LNCaP clone FGC (cell line): ENCODE results near the gene GIPC1.

ENCODE experiments used
- DNase-seq: peaks from one replicate; pipeline ENCODE4 v3.0.0-alpha.2; 2011; ENCODE audit warnings: low read depth
- H3K4me3 ChIP-seq: 2 replicates; pipeline ENCODE4 v1.5.1; 2011; ENCODE audit warnings: mild to moderate bottlenecking, low read depth, low read length, control low read depth
- TF ChIP-seq, protein P1 (sequence below): IDR thresholded peaks from 2 replicates; pipeline ENCODE4 v1.5.1; 2012; ENCODE audit warnings: mild to moderate bottlenecking; ENCODE audit not compliant: control insufficient read depth, insufficient read depth; ENCODE audit errors: extremely low read depth

GIPC1 gene

DNA sequence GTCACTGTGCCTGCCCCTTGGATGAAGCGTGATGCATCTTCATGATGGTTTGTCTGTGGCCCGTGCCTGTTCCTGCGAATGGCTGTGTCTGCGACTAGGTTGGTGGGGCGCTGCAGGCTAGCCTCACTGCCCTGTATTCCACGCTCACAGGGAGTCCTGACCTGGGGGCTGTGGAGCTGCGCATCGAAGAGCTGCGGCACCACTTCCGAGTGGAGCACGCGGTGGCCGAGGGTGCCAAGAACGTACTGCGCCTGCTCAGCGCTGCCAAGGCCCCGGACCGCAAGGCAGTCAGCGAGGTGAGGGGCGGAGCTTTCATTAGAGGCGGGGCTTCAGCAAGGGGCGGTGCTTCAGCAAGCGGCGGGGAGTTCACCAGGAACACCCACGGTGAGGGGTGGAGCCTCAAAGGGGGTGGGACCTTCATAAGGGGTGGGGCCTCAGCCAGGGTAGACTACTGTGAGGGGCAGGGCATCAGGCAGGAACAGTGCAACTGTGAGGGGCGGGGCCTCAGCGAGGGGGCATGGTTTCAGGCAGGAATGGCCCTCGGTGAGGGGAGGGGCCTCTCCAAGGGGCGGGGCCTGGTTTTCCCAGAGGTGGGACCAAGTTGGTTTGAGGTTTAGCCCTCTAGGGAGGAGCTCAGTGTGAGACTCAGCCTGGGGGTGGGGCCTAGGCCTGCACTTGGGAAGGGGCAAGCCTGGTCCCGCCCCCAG is 45.6 kb downstream of the GIPC1 start:
- peak; percentile 22 for DNase-seq
- TF ChIP-seq, protein P1, sequence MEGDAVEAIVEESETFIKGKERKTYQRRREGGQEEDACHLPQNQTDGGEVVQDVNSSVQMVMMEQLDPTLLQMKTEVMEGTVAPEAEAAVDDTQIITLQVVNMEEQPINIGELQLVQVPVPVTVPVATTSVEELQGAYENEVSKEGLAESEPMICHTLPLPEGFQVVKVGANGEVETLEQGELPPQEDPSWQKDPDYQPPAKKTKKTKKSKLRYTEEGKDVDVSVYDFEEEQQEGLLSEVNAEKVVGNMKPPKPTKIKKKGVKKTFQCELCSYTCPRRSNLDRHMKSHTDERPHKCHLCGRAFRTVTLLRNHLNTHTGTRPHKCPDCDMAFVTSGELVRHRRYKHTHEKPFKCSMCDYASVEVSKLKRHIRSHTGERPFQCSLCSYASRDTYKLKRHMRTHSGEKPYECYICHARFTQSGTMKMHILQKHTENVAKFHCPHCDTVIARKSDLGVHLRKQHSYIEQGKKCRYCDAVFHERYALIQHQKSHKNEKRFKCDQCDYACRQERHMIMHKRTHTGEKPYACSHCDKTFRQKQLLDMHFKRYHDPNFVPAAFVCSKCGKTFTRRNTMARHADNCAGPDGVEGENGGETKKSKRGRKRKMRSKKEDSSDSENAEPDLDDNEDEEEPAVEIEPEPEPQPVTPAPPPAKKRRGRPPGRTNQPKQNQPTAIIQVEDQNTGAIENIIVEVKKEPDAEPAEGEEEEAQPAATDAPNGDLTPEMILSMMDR: no peak
- no peak overlapping the region for H3K4me3 ChIP-seq

GRCh38 chr19:14449321-14449720 is 46.6 kb downstream of the GIPC1 start:
- TF ChIP-seq, protein P1: no peak
- H3K4me3 ChIP-seq: no peak overlapping the region
- DNase-seq: no peak

- DNase-seq: no peak
- TF ChIP-seq, protein P1: no peak
Observed at GRCh38 chr19:14446336-14447036, 49.4 kb downstream of the GIPC1 start.

GRCh38 chr19:14443632-14444216 is 52.2 kb downstream of the GIPC1 start:
- DNase-seq: no peak
- TF ChIP-seq, protein P1: no peak

More at GRCh38 chr19:14446336-14447036, 49.4 kb downstream of the GIPC1 start:
- no peak overlapping the region for H3K4me3 ChIP-seq

DNA sequence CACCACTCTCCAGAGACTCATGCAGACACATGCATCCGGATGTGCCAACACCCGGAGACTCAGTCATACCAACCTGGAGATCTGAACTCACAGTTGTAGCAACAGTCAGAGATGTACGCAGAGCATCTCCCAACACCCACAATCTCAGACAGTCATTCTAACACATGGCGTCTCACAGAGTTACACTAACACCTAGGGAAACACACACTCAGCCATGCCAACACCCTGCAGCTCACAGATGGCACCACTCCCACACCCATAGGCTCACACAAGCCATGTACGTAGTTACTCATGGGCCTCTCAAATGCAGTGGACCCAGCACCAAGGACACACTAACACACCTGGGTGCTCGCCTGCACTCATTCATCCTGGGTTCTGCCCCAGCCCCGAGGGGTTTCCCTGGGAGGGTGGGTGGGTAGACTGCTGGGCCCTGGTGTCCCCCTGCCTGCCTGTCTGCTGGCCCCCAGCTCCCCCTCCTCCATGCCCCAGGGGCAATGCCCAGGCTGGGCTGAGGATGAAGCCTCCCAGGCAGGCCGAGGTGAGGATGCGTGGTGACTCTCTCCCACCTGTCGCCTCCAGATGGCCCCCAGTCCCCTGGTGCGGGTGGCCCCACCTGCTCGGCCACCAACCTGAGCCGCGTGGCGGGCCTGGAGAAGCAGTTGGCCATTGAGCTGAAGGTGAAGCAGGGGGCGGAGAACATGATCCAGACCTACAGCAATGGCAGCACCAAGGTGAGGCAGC is 52.9 kb downstream of the GIPC1 start:
- TF ChIP-seq, protein P1: no peak
- no peak for DNase-seq
- H3K4me3 ChIP-seq: no peak overlapping the region

More at GRCh38 chr19:14443632-14444216, 52.2 kb downstream of the GIPC1 start:
- no peak overlapping the region for H3K4me3 ChIP-seq

GRCh38 chr19:14441041-14441938 is 54.6 kb downstream of the GIPC1 start:
- DNase-seq: no peak
- no peak overlapping the region for H3K4me3 ChIP-seq
- TF ChIP-seq, protein P1: no peak
